ENCODE measurements around the gene APEH.

The APEH gene

GRCh38 chr3:49673715-49674496 lies at the start of gene APEH:
TSS of gene APEH (plus strand) at chr3:49674351. CDS start at chr3:49674402, 51 bp downstream.
- DNase-seq (ENCODE audit: low spot score): peak; percentile 97

GRCh38 chr3:49625071-49625470 lies 49.1 kb upstream of the APEH start:
- DNase-seq (ENCODE audit: low spot score): no peak

GRCh38 chr3:49626101-49626581 lies 48.0 kb upstream of the APEH start:
- no peak for DNase-seq (ENCODE audit: low spot score)

DNA sequence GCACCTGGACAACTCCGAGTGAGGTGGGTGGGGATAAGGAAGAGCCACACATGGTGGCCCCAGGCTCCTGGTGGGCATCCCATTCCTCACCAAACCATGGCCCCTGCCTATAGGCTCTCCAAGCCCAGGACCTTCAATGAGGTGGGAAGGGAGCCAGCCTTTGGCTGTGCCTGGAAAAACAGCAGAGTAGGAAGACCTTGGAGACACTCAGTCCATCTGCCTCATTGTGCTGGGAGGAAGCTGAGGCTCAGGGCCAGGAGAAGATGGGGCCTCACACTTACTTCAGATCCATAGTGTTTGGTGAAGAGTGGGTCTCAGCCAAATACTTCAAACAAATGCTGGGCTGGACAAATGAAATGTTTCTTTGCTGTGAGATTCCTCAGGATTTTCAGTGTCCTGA lies 47.4 kb upstream of the APEH start:
- no peak for DNase-seq (ENCODE audit: low spot score)

GRCh38 chr3:49627634-49628033 lies 46.5 kb upstream of the APEH start:
- no peak for DNase-seq (ENCODE audit: low spot score)

GRCh38 chr3:49628249-49628648 lies 45.9 kb upstream of the APEH start:
- DNase-seq (ENCODE audit: low spot score): no peak

- no peak for DNase-seq (ENCODE audit: low spot score)
These were observed 44.7 kb upstream of the APEH start for GRCh38 chr3:49629451-49629850.

GRCh38 chr3:49629866-49630265 lies 44.3 kb upstream of the APEH start:
- no peak for DNase-seq (ENCODE audit: low spot score)

DNA sequence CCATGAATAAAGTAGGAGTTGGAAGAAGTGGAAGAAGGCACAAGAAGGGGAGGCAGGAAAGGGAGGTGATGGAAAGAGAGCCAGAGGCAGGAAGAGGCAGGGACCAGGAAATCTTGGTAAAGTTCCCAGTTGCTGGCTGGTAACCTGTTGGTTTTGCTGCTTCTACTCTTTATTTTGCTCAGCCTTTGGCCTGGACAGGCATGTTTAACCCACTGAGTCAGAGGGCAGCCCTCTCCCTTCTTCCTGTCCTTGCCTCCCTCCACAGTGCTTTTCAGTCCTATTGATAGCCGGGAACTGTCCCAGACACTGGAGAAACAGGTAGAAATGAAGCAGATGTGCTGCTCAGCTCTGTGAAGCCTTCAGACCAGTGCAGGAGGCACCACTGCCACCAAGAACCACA lies 43.4 kb upstream of the APEH start:
- no peak for DNase-seq (ENCODE audit: low spot score)

- DNase-seq (ENCODE audit: low spot score): no peak
These were observed 39.4 kb upstream of the APEH start for GRCh38 chr3:49634736-49635135.

- DNase-seq (ENCODE audit: low spot score): no peak
These were observed 37.1 kb upstream of the APEH start for GRCh38 chr3:49636883-49637609.

DNA sequence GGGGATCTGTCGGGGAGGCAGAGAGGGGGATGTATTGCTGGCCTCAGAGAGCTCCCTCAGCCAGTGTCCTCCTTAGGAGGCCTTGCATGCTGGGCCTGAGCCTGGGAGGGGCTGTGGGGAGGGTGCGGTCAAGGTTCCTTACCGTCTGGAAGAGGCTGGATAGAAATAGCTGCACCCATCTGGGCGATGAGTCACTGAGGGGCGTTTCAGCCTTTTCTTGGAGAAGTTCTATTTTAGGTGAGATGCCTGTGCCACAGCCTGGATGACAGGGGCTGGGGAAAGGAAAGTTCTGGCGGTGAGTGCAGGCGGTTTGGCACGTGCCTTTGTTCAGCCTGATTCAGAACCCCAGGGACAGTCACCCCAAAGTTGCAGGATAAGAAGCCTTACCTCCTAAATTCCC lies 35.7 kb upstream of the APEH start:
- no peak for DNase-seq (ENCODE audit: low spot score)

GRCh38 chr3:49639551-49639950 lies 34.6 kb upstream of the APEH start:
- DNase-seq (ENCODE audit: low spot score): no peak

DNA sequence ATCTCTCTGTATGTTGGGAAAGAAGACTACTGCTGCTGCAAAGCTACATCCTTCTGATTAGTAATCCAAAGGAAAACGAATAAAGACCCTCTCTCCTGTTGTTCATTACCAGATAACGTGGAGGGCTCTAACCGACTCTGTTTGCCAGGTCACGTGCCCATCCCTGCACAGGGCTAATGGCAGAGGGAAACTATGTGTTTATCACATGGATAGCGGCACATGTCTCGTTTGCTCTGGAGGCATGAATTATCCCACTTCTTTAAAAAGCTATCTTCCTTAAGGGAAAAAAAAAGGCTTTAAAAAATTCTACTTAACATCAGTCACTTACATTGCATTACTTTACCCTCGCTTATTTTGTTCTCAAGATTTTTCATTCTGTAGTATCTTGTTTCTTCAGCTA lies 32.9 kb upstream of the APEH start:
- no peak for DNase-seq (ENCODE audit: low spot score)

- DNase-seq (ENCODE audit: low spot score): no peak
These were observed 32.0 kb upstream of the APEH start for GRCh38 chr3:49641921-49642707.

- DNase-seq (ENCODE audit: low spot score): no peak
These were observed 31.4 kb upstream of the APEH start for GRCh38 chr3:49642708-49643145.

DNA sequence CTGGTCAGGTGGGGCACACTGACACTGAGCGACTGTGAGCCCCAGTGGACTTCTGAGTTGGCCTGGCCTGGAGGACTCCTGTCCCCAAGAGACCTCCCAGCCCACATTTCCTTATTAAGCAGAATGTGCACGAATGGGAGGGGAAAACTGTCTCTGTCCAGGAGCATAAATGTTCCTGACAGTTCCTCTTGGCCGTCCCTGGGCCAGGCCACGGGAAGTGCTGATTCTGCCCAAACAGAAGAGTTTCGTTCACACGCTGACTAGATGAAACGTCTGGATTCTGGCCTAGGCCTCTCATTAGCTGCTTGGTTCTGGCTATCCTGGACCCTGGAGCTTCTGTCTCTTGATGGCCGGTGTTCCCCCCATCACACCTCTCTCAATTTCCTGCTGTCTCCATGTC lies 29.5 kb upstream of the APEH start:
- no peak for DNase-seq (ENCODE audit: low spot score)

DNA sequence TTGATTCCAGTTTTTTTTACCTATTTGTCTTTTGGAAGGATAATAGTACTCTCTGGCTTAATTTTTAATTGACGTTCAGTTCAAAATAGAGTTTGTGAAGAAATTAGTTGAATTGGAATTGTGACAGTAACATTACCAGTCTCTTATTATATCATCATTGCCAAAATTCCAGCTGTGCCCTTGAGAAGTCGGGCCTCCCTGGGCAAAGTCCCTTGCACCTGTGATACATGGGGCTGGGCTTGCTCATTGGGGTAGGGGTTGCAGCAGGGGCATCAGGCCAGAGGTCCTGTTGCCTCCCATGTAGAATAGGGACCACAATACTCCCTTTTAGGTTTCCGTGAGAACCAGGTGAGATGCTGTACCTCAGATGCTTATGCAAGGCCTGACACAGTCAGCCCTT lies 27.9 kb upstream of the APEH start:
- no peak for DNase-seq (ENCODE audit: low spot score)

GRCh38 chr3:49647741-49648140 lies 26.4 kb upstream of the APEH start:
- DNase-seq (ENCODE audit: low spot score): no peak

DNA sequence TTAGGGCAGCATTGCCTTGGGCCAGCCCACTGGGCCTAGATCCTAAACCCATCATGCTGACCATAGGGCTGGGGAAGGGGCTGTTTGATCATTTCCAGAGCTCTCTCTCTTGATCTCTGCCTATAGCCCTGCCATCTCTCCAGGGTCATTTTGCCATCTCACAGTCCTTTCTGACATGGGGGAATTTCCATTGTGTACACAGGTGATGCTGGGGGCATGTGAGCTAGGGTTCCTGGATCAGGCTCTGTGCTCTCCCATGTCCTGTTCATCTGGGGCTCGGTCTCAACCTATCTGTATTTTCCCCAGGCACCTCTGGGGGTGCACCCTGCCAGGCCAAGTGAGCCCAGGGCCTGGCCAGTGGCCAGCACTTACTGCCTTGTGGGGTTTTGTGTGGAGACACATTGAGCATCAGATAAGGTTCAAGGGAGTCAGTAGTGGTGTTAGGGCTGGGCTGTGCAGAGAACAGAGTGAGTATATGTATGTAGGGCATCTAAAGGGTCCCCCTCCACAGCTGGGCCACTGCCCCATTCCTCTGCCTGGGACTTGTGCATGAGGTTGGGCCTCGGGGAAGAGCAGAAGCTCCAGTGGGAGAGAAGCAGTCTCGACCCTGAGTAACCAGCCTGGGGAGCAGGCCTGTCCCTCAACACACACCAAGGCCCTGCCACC lies 25.7 kb upstream of the APEH start:
- DNase-seq (ENCODE audit: low spot score): no peak

DNA sequence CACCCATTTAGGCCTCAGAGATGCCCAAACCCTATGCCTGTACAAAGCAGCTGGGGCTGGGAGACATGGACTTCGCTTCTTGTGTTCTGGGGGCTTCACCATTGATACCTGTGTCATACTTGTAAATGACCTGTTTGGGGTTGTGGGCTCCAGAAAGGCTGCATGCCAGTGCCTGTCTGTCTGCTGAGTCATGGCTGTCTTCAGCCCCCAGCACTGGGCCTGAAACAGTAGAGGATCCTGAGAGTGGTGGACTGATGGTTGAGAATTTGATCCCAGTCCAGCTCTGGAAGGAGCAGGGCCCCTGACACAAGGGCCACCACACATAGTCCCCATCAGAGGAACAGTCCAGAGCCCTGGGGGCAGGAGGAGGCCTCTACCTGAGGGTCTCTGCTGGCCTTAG lies 24.6 kb upstream of the APEH start:
- DNase-seq (ENCODE audit: low spot score): no peak

GRCh38 chr3:49650177-49650576 lies 24.0 kb upstream of the APEH start:
- DNase-seq (ENCODE audit: low spot score): no peak

Data from CD4-positive, alpha-beta T cell treated with Interleukin-15 for 4 hours (primary cell).